ENCODE data around the gene EFCAB7. TPM values are rescaled to one million over a fixed set of nuclear protein-coding genes. Genes with fewer than 3 reads are reported as not detected.

The EFCAB7 gene
- total RNA-seq, 1 experiment from 2014 or later = 2.8 TPM

- ATAC-seq (no peak), DNase-seq (ENCODE audit: low spot score) (no peak)
- Mint-ChIP-seq H3K4me3 (no peak overlapping the region), H3K9me3 (no peaks in the 10 kb centered on the region), H3K27me3 (ENCODE audit: low read depth) (no peaks in the 10 kb centered on the region), H3K36me3 (no peaks in the 10 kb centered on the region), H3K27ac (no peak overlapping the region), H3K4me1 (no peaks in the 10 kb centered on the region)
- TF ChIP-seq GTF2I (CRISPR knock-in tag; conservative IDR thresholded peaks at IDR 0.05) = no peak
- no peak for TF ChIP-seq CREM (CRISPR knock-in tag; IDR thresholded peaks at IDR 0.05)
- TF ChIP-seq MLX (CRISPR knock-in tag; IDR thresholded peaks at IDR 0.05) = no peak
- no peak for TF ChIP-seq FOXJ3 (CRISPR knock-in tag; IDR thresholded peaks at IDR 0.05; ENCODE audit: borderline replicate concordance)
- ChIA-PET CTCF (interaction anchor here (1.2 kb wide), 1 partner anchor 582 kb away, joined by 3 read pairs; no protein-coding TSS in a partner anchor), POLR2A (no interaction called here)
Measured at GRCh38 chr1:63487336-63488065, 35.8 kb upstream of the EFCAB7 start.

- ChIA-PET POLR2A (no interaction called here), CTCF (interaction anchor here (0.6 kb wide), 1 partner anchor 711 kb away, joined by 7 read pairs; no protein-coding TSS in a partner anchor)
- no peak for DNase-seq (ENCODE audit: low spot score)
- H3K4me1 Mint-ChIP-seq = no peaks in the 10 kb centered on the region
- TF ChIP-seq PRRX2 (CRISPR knock-in tag; IDR thresholded peaks at IDR 0.05) (no peak), TEAD4 (CRISPR knock-in tag; IDR thresholded peaks at IDR 0.05) (no peak), ZNF121 (CRISPR knock-in tag; IDR thresholded peaks at IDR 0.05) (no peak)
- no peak for ATAC-seq
- H3K9me3 Mint-ChIP-seq = no peaks in the 10 kb centered on the region
- no peaks in the 10 kb centered on the region for H3K27me3 Mint-ChIP-seq (ENCODE audit: low read depth)
- H3K4me3 Mint-ChIP-seq = no peak overlapping the region
- peaks cover 3% of the 10 kb centered on the region; the same call in 1 of the 2 replicates for H3K36me3 Mint-ChIP-seq
- H3K27ac Mint-ChIP-seq = no peak overlapping the region
Measured at GRCh38 chr1:63497577-63497976, 25.7 kb upstream of the EFCAB7 start.

GRCh38 chr1:63498106-63498505, 25.2 kb upstream of the EFCAB7 start:
- ATAC-seq (no peak), DNase-seq (ENCODE audit: low spot score) (no peak)
- H3K27ac Mint-ChIP-seq = no peak overlapping the region
- ChIA-PET POLR2A (interaction anchor here (0.7 kb wide), 1 partner anchor 426 kb away, joined by 12 read pairs; no protein-coding TSS in a partner anchor), CTCF (no interaction called here)
- H3K4me3 Mint-ChIP-seq = no peak overlapping the region
- TF ChIP-seq GABPB1 (CRISPR knock-in tag; IDR thresholded peaks at IDR 0.05) (no peak), SMAD4 (CRISPR knock-in tag; IDR thresholded peaks at IDR 0.05) (no peak)
- peaks cover 3% of the 10 kb centered on the region; the same call in 1 of the 2 replicates for H3K36me3 Mint-ChIP-seq
- no peaks in the 10 kb centered on the region for H3K27me3 Mint-ChIP-seq (ENCODE audit: low read depth)
- H3K4me1 Mint-ChIP-seq = no peaks in the 10 kb centered on the region
- no peaks in the 10 kb centered on the region for H3K9me3 Mint-ChIP-seq

GRCh38 chr1:63501256-63501655, 22.1 kb upstream of the EFCAB7 start:
- peaks cover 21% of the 10 kb centered on the region for H3K36me3 Mint-ChIP-seq
- ATAC-seq = no peak
- DNase-seq (ENCODE audit: low spot score) = no peak
- CTCF ChIA-PET = no interaction called here
- H3K27ac Mint-ChIP-seq = no peak overlapping the region
- no peaks in the 10 kb centered on the region for H3K27me3 Mint-ChIP-seq (ENCODE audit: low read depth)
- H3K9me3 Mint-ChIP-seq = peaks cover 5% of the 10 kb centered on the region
- no peak overlapping the region for H3K4me3 Mint-ChIP-seq
- H3K4me1 Mint-ChIP-seq = no peaks in the 10 kb centered on the region
- POLR2A ChIA-PET = no interaction called here
- TF ChIP-seq FOXJ3 (CRISPR knock-in tag; IDR thresholded peaks at IDR 0.05; ENCODE audit: borderline replicate concordance) (no peak), HMGA2 (CRISPR knock-in tag; IDR thresholded peaks at IDR 0.05) (no peak), AFF4 (CRISPR knock-in tag; IDR thresholded peaks at IDR 0.05; ENCODE audit: borderline replicate concordance) (no peak), ELF4 (CRISPR knock-in tag; IDR thresholded peaks at IDR 0.05; ENCODE audit: low read depth) (no peak), ZBTB43 (CRISPR knock-in tag; IDR thresholded peaks at IDR 0.05) (no peak), IRF1 (CRISPR knock-in tag; IDR thresholded peaks at IDR 0.05) (no peak), NFATC4 (CRISPR knock-in tag; IDR thresholded peaks at IDR 0.05) (no peak), E2F5 (CRISPR knock-in tag; IDR thresholded peaks at IDR 0.05) (no peak), NR3C1 (CRISPR knock-in tag; conservative IDR thresholded peaks at IDR 0.05; ENCODE audit: low read depth) (no peak), RORB (CRISPR knock-in tag; IDR thresholded peaks at IDR 0.05) (no peak), CREM (CRISPR knock-in tag; IDR thresholded peaks at IDR 0.05) (no peak), CDX4 (CRISPR knock-in tag; IDR thresholded peaks at IDR 0.05; ENCODE audit: borderline replicate concordance) (no peak), JAZF1 (CRISPR knock-in tag; IDR thresholded peaks at IDR 0.05) (no peak)
